Effector CD8-positive, alpha-beta T cell (primary cell): Measurements from ENCODE around the gene LARP6.
"Not testable (repeated sequence)": the region's sequence is repeated elsewhere in the genome, so short reads cannot be mapped to it uniquely, and the experiment has no call there.

ENCODE experiments used
- DNase-seq: peaks from one replicate; lab custom pipeline; 2025; lab: John Stamatoyannopoulos, UW

The LARP6 gene

GRCh38 chr15:70829371-70830166 is 24.4 kb downstream of the LARP6 start:
- DNase-seq = no peak

- no peak for DNase-seq
These were observed 26.2 kb downstream of the LARP6 start for GRCh38 chr15:70827721-70828120.

GRCh38 chr15:70826634-70827033 is 27.3 kb downstream of the LARP6 start:
- DNase-seq = no peak

GRCh38 chr15:70825841-70826240 is 28.1 kb downstream of the LARP6 start:
- no peak for DNase-seq

- no peak for DNase-seq
These were observed 30.8 kb downstream of the LARP6 start for GRCh38 chr15:70823196-70823595.

- DNase-seq = no peak
These were observed 33.7 kb downstream of the LARP6 start for GRCh38 chr15:70820214-70820613.

- DNase-seq = no peak
These were observed 35.4 kb downstream of the LARP6 start for GRCh38 chr15:70818580-70818979.

- no peak for DNase-seq
These were observed 36.7 kb downstream of the LARP6 start for GRCh38 chr15:70817266-70817665.

GRCh38 chr15:70815604-70816003 is 38.4 kb downstream of the LARP6 start:
- DNase-seq = no peak

GRCh38 chr15:70815011-70815410 is 38.9 kb downstream of the LARP6 start:
- DNase-seq = not testable (repeated sequence)

GRCh38 chr15:70812827-70813364 is 41.1 kb downstream of the LARP6 start:
- DNase-seq = no peak

GRCh38 chr15:70810916-70811578 is 42.9 kb downstream of the LARP6 start:
- DNase-seq = no peak

- DNase-seq = no peak
These were observed 46.8 kb downstream of the LARP6 start for GRCh38 chr15:70806992-70807712.

- DNase-seq = not testable (repeated sequence)
These were observed 49.6 kb downstream of the LARP6 start for GRCh38 chr15:70804388-70804787.

GRCh38 chr15:70802629-70803028 is 51.3 kb downstream of the LARP6 start:
- no peak for DNase-seq

GRCh38 chr15:70801109-70801508 is 52.8 kb downstream of the LARP6 start:
- no peak for DNase-seq

- DNase-seq = no peak
These were observed 54.1 kb downstream of the LARP6 start for GRCh38 chr15:70799667-70800450.

GRCh38 chr15:70797464-70797863 is 56.5 kb downstream of the LARP6 start:
- DNase-seq = no peak

GRCh38 chr15:70796516-70797310 is 57.2 kb downstream of the LARP6 start:
- DNase-seq = no peak

- no peak for DNase-seq
These were observed 58.7 kb downstream of the LARP6 start for GRCh38 chr15:70795311-70795665.
